Measurements from ENCODE around the gene INPP5B. TPM values are rescaled to one million over a fixed set of nuclear protein-coding genes. Genes with fewer than 3 reads are reported as not detected.

Gene INPP5B
- total and polyA plus RNA-seq, 9 of the 15 experiments (the other 6 are each of a cell fraction or from before 2014, with no cell fraction given): 14.1 to 28.7 (median 20.9) TPM

DNA sequence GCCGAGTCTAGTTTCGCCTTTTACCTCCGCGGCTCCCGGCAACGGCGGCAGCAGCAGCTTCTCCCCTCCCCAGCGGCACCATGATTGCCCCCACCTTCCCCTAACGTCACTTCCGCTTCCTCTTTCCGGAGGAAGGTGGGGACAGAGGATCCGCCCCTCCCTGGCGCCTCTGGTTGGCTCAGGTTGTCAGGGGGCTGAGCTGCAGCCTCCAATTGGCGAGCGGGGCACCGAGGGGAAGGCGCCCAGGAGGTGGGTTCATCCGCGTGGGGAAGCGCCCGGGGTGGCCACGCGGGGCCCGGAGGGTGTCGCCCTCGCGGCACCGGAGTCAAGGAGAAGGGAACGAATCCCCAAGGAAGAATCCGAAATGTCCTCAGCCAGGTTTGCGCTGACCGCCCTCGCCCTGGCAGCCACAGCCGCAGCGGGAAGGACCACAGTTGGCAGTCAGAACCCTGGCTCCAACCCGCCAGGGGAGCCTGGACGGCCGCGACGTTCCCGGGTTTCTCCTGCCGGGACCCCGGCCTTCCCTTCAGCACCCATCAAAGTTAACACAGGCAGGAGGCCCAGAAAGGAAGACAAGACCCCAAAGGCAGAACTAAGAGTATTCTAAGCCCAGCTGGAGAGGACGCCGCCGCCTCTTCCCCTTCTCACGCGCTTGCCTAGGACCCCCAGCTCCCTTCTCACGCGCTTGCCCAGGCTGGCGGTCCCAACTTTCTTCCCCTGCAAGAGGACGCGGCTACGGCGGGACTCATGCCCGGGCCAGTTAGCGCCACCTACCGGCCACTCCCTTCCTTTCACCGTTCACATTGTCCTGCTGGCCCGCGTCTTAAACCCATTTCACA, 87.1 kb downstream of the INPP5B start, which contains the start of gene MTF1 (continued):
- TF ChIP-seq MGA (IDR thresholded peaks at IDR 0.05) (peak; percentile 77), NELFE (IDR thresholded peaks at IDR 0.05; ENCODE audit: insufficient read depth, insufficient read length) (peak; percentile 17), TAF15 (IDR thresholded peaks at IDR 0.05; ENCODE audit: low read depth, low read length) (no peak), C11orf30 (IDR thresholded peaks at IDR 0.05; ENCODE audit: low read depth) (peak; percentile 96), KLF10 (CRISPR knock-in tag; IDR thresholded peaks at IDR 0.05) (peak; percentile 58; the same call in 1 of the 2 replicates), SMARCA5 (IDR thresholded peaks at IDR 0.05) (0 out of 2 replicates have a peak, but pooled peaks have one; percentile 48), TFAM (CRISPR knock-in tag; conservative IDR thresholded peaks at IDR 0.05) (no peak), ID3 (CRISPR knock-in tag; IDR thresholded peaks at IDR 0.05) (no peak), ID3 (tag; IDR thresholded peaks at IDR 0.05) (no peak), FOS (IDR thresholded peaks at IDR 0.05; ENCODE audit: extremely low read depth, insufficient read length) (peak; percentile 81)
- TF ChIP-seq, protein P1, sequence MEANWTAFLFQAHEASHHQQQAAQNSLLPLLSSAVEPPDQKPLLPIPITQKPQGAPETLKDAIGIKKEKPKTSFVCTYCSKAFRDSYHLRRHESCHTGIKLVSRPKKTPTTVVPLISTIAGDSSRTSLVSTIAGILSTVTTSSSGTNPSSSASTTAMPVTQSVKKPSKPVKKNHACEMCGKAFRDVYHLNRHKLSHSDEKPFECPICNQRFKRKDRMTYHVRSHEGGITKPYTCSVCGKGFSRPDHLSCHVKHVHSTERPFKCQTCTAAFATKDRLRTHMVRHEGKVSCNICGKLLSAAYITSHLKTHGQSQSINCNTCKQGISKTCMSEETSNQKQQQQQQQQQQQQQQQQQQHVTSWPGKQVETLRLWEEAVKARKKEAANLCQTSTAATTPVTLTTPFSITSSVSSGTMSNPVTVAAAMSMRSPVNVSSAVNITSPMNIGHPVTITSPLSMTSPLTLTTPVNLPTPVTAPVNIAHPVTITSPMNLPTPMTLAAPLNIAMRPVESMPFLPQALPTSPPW (CRISPR knock-in tag; IDR thresholded peaks at IDR 0.05): peak; percentile 99
- TF ChIP-seq, protein P2, sequence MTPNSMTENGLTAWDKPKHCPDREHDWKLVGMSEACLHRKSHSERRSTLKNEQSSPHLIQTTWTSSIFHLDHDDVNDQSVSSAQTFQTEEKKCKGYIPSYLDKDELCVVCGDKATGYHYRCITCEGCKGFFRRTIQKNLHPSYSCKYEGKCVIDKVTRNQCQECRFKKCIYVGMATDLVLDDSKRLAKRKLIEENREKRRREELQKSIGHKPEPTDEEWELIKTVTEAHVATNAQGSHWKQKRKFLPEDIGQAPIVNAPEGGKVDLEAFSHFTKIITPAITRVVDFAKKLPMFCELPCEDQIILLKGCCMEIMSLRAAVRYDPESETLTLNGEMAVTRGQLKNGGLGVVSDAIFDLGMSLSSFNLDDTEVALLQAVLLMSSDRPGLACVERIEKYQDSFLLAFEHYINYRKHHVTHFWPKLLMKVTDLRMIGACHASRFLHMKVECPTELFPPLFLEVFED (CRISPR knock-in tag; conservative IDR thresholded peaks at IDR 0.05): 0 out of 2 replicates have a peak, but pooled peaks have one; percentile 76

All from K562 (cell line).